SKM-1 treated with dmso at 0.1 percent for 144 hours (cell line): Measurements from ENCODE around the gene DBX1.
A peak's percentile ranks its signal among the peaks of the same experiment; 100 is the strongest.

Experiments
- DNase-seq: peaks from one replicate; lab custom pipeline; 2025; ENCODE audit not compliant: unreplicated experiment; lab: John Stamatoyannopoulos, UW

Gene DBX1

GRCh38 chr11:20126724-20127123 lies 33.6 kb downstream of the DBX1 start:
- DNase-seq, result no peak

DNA sequence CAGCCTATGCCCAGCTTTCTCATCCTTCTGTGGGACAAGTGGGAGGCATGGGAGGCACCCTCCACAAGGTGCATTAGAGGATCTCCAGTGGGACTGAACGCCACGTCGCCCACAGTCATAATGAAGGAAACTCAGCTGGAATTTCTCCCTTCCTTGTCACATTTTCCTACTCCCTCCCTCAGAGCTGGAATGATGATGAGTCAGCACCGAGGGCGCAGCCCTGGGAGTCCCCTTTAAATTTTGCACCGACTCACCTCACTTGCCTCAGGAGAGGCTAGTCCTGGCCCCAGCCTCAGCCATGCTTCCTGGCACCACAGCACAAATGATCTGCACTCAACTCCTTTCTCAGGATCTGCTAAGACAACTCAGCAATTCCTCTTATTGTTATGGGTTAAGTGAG lies 34.3 kb downstream of the DBX1 start:
- no peak for DNase-seq

- no peak for DNase-seq
Observed at GRCh38 chr11:20122131-20122530, 38.1 kb downstream of the DBX1 start.

GRCh38 chr11:20120134-20120925 lies 39.9 kb downstream of the DBX1 start:
- DNase-seq, result no peak

GRCh38 chr11:20119315-20119714 lies 41.0 kb downstream of the DBX1 start:
- no peak for DNase-seq

DNA sequence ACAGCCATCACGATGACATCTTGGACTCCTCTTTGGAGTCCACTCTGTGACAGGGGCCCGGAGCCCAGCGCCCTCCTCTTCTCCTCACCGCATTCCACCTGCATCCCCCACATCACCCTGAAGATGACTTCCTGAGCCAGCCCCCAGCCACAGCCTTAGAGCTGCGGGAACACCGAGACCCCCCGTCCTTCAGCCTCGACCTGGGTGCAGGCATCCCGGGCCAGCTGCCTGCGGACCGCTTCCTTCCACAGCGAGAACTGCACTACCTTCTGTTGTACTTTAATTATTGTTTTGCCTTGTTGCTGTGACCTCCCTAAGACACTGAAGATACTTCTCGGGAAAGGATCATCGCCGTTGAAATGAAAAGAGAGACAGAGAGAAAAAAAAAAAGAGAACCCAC lies 42.1 kb downstream of the DBX1 start:
- no peak for DNase-seq

GRCh38 chr11:20117291-20117690 lies 43.0 kb downstream of the DBX1 start:
- no peak for DNase-seq

GRCh38 chr11:20116825-20117224 lies 43.5 kb downstream of the DBX1 start:
- DNase-seq, result no peak

GRCh38 chr11:20114588-20114987 lies 45.7 kb downstream of the DBX1 start:
- no peak for DNase-seq

GRCh38 chr11:20113149-20113438 lies 47.2 kb downstream of the DBX1 start:
- DNase-seq, result peak; percentile 13

GRCh38 chr11:20112291-20113148 lies 47.8 kb downstream of the DBX1 start:
- DNase-seq, result no peak

DNA sequence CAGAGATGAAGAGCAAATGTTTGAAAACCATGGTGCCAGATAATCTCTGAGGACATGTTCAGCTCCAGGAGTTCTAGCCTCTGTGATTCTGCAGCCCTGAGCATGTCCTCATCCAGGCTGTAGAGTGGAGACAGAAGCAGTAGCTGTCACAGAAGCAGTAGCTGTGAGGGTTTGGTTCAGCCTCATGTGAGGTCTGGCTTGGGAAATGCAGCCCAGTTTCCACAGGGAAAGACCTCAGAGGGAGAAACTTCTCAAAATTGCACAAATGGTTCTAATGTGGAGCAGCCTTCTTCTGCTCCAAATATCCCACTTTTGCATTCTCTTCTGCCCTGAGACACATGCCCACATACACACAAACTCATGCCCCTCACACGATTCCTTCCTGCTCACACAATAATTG lies 48.4 kb downstream of the DBX1 start:
- no peak for DNase-seq

DNA sequence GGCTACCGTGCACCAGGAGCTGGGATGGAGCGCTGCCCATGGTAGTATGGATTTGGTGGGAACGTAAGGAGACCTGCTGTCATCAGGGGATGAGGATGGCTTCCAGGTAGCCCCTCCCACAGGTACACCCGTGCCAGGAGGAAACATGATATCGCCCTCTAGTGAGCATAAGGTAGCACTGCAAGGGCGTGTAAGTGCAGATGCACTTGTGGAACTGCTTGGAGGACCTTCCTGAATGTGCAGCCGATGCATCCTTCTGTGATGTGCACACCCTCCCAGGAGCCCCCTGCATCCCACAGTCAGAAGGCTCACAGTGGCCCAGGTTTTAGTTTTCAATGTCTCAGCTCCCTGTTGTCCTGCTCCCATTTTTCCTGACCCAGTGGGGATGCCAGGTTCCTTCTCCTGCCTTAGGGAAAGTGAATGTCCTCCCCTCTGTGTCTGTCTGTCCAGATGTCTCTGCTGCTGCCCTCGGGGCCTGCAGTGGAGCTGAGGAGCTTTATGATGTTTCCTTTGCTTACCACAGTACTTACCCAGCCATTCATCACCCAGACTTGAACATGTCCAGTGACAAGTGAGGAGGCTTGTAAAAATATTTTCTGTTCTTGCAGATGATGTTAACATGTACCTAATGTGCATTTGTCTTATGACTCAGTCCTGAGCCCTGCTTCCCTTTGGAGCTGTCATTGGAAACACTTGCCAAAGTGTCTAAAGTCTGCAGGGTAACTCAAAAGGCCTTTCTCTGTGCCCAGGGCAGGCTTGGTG lies 49.2 kb downstream of the DBX1 start:
- DNase-seq, result peak; percentile 25

DNA sequence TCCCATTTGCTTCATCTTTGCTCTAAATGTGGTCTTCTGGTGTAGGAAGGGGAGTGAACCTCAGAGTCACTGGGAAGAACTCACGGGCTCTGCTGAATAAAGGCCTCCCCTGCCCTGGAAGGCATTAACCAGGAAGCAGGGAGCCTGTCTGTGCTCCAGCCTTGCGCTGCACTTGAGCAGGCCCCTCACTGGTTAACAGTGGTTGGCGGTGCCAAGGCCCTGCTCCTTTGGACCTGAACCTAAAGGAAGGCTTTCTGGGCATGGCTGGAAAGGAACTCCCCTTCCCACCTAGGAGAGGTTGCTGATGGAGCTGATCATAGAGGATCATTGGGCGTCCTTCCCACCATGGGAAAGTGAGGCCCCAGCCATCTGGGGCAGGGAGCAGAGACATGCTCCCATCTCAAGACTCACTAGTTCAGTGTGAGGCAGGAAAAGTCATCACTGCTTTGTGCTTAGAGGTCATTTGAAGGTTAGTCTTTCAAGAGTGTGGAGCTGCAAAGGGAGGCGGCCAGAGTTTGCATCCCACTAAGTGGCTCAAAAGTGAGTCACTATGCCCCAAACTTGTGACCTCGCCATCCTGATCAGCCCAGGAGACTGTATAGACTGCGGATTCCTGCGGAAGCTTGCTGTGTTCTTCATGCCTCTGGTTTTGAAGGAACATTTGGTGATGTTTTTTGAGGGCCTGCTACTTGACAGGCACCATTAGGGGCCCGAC lies 50.4 kb downstream of the DBX1 start:
- no peak for DNase-seq
